ENCODE measurements around the gene SKP2.

SKP2 gene

DNA sequence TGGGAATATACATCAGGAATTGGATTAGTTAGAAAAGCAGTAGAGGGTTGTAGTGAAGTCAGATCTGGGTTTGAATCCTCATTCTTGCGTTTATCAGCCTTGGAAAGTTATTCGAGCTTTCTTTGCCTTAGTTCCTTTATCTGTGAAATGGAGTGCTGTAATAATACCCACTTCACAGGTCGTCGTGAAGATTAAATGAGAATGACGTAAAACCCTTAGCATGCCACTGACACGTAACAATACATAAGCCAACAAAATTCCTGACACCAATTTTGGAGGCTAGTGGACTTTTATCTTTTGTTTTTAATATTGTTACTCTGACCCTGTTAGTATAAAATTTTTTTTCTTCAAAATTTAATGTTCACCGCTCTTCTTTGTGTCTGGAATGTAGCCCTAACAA is 3.4 kb downstream of the SKP2 start:
- H3K27me3 ChIP-seq (ENCODE audit: control insufficient read depth, insufficient read depth, low read length), result no peaks in the 10 kb centered on the region
- no peak overlapping the region for H3K9ac ChIP-seq
- H3K27ac ChIP-seq, result no peak overlapping the region
- no peaks in the 10 kb centered on the region for H3K9me3 ChIP-seq (ENCODE audit: control insufficient read depth, low read length)
- no peak overlapping the region for H3K4me3 ChIP-seq (ENCODE audit: low read depth, low read length)
- no peaks in the 10 kb centered on the region for H3K4me1 ChIP-seq
- H3K79me2 ChIP-seq, result peaks cover 14% of the 10 kb centered on the region
- no peaks in the 10 kb centered on the region for H3K36me3 ChIP-seq (ENCODE audit: control insufficient read depth, insufficient read depth, low read length)
- H2AFZ ChIP-seq, result no peak overlapping the region
- H3K4me2 ChIP-seq (ENCODE audit: low read length), result no peak overlapping the region
- TF ChIP-seq, protein P1, sequence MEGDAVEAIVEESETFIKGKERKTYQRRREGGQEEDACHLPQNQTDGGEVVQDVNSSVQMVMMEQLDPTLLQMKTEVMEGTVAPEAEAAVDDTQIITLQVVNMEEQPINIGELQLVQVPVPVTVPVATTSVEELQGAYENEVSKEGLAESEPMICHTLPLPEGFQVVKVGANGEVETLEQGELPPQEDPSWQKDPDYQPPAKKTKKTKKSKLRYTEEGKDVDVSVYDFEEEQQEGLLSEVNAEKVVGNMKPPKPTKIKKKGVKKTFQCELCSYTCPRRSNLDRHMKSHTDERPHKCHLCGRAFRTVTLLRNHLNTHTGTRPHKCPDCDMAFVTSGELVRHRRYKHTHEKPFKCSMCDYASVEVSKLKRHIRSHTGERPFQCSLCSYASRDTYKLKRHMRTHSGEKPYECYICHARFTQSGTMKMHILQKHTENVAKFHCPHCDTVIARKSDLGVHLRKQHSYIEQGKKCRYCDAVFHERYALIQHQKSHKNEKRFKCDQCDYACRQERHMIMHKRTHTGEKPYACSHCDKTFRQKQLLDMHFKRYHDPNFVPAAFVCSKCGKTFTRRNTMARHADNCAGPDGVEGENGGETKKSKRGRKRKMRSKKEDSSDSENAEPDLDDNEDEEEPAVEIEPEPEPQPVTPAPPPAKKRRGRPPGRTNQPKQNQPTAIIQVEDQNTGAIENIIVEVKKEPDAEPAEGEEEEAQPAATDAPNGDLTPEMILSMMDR (IDR thresholded peaks at IDR 0.05), result no peak

DNA sequence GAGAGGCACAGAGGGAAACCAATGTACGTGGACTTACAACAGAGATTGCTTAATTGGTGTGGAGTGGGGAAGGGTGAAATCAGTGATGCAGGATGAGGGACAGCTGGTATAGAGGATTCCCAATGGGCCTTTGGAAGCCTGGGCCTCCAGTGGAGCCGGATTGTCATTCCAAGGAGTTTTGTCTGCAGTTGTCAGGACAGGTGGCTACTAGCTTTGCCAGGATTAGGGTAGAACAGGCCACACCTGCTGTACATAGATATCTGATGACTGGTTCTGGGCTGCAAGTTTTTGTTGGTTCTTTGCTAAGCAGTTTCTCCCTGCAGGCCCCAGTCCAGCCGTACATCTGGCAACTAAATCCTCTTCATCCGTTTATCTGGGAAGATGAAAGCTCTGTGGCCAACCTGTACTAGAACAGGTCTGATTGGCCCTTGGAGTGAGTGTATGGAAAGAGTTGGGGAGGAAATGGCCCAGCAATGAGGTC is 4.2 kb downstream of the SKP2 start:
- TF ChIP-seq, protein P1 (IDR thresholded peaks at IDR 0.05), result no peak
- Histone ChIP-seq H3K27ac (no peak overlapping the region), H3K4me3 (ENCODE audit: low read depth, low read length) (no peak overlapping the region), H3K4me2 (ENCODE audit: low read length) (no peak overlapping the region), H3K79me2 (peaks cover 14% of the 10 kb centered on the region), H3K27me3 (ENCODE audit: control insufficient read depth, insufficient read depth, low read length) (no peaks in the 10 kb centered on the region), H3K36me3 (ENCODE audit: control insufficient read depth, insufficient read depth, low read length) (no peaks in the 10 kb centered on the region), H3K9ac (no peak overlapping the region), H3K9me3 (ENCODE audit: control insufficient read depth, low read length) (no peaks in the 10 kb centered on the region), H3K4me1 (no peaks in the 10 kb centered on the region), H2AFZ (no peak overlapping the region)

DNA sequence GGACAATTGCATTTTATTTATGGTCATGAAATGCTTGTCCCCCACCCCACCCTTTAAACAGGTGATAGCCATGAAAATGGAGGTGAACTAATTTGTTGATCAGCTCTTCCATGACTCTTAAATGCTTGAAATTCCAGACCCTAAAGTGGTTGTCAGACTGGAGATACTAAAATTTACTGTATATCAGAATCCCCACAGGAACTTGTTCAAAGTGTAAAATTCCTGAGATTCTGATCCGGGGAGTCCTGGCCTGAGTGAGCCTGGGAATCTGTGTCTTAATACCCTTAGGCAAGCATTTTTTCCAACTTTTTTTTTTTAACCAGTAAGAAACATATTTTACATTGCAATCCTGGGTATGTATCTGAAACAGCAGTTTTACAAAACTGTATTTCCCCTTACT is 4.7 kb downstream of the SKP2 start:
- Histone ChIP-seq H3K36me3 (ENCODE audit: control insufficient read depth, insufficient read depth, low read length) (no peaks in the 10 kb centered on the region), H3K27me3 (ENCODE audit: control insufficient read depth, insufficient read depth, low read length) (no peaks in the 10 kb centered on the region), H3K4me2 (ENCODE audit: low read length) (no peak overlapping the region), H3K9me3 (ENCODE audit: control insufficient read depth, low read length) (no peaks in the 10 kb centered on the region), H3K4me3 (ENCODE audit: low read depth, low read length) (no peak overlapping the region), H3K9ac (no peak overlapping the region), H2AFZ (no peak overlapping the region), H3K27ac (no peak overlapping the region), H3K79me2 (peaks cover 14% of the 10 kb centered on the region), H3K4me1 (no peaks in the 10 kb centered on the region)
- TF ChIP-seq, protein P1 (IDR thresholded peaks at IDR 0.05), result no peak

DNA sequence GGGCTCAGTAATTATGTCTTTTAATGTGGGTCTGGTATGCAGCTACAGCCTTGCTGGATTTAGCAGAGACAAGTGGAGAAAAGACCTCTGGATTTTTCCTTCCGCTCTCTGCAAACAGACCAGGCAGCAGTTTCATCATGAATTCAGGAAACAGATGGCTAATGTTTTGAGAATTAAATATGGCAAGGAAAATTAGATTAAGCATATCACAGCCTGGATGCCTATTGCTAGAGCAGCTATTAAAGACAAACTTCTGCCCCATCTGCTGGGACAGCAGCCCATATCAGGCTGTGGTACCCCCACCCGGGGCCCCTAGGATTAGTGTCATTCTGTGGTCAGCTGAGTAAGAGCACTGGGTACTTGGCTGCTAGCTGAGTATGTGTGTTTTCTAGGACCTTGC is 6.2 kb downstream of the SKP2 start:
- Histone ChIP-seq H3K4me2 (ENCODE audit: low read length) (no peak overlapping the region), H3K27me3 (ENCODE audit: control insufficient read depth, insufficient read depth, low read length) (no peaks in the 10 kb centered on the region), H2AFZ (no peak overlapping the region), H3K79me2 (peaks cover 14% of the 10 kb centered on the region), H3K4me1 (no peaks in the 10 kb centered on the region), H3K27ac (no peak overlapping the region), H3K36me3 (ENCODE audit: control insufficient read depth, insufficient read depth, low read length) (no peaks in the 10 kb centered on the region), H3K4me3 (ENCODE audit: low read depth, low read length) (no peak overlapping the region), H3K9me3 (ENCODE audit: control insufficient read depth, low read length) (no peaks in the 10 kb centered on the region), H3K9ac (no peak overlapping the region)
- TF ChIP-seq, protein P1 (IDR thresholded peaks at IDR 0.05), result no peak

DNA sequence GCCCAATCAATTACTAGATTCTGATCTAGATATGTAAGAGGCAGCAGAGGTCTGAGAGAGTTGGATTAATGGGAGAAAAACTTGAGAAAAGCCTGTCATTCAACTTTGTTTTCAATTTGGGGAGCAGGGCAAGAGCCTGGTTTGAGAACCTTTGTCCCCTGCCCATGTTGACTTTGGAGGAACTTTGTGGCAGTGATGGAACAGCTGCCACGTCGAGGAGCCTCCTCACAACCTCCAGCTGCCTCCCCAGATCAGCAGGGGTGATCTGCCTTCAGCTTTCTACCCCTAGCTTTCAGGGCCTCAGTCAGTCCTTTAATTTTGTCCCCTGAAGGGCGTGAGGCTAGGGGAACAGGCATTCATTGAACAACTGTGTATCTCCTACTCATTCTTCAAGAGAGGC is 8.7 kb downstream of the SKP2 start:
- Histone ChIP-seq H3K9me3 (ENCODE audit: control insufficient read depth, low read length) (no peaks in the 10 kb centered on the region), H3K9ac (no peak overlapping the region), H3K27me3 (ENCODE audit: control insufficient read depth, insufficient read depth, low read length) (no peaks in the 10 kb centered on the region), H3K27ac (no peak overlapping the region), H3K4me1 (no peaks in the 10 kb centered on the region), H2AFZ (no peak overlapping the region), H3K4me2 (ENCODE audit: low read length) (no peak overlapping the region), H3K79me2 (peaks cover 8% of the 10 kb centered on the region), H3K4me3 (ENCODE audit: low read depth, low read length) (no peak overlapping the region), H3K36me3 (ENCODE audit: control insufficient read depth, insufficient read depth, low read length) (no peaks in the 10 kb centered on the region)
- TF ChIP-seq, protein P1 (IDR thresholded peaks at IDR 0.05), result no peak
